Lung (tissue), 12 donors: ENCODE data around the gene LETMD1. TPM values are rescaled to one million over a fixed set of nuclear protein-coding genes. Genes with fewer than 3 reads are reported as not detected.

Source experiments
- ATAC-seq: fragments of 200-7000 bp; cut with Tn5 transposase; one replicate; pipeline ENCODE4 v1.9.1; 2020; ENCODE audit warnings: moderate number of reproducible peaks; ENCODE audit not compliant: insufficient read depth, low FRiP score
- DNase-seq, 3 donors: peaks; one replicate each; pipeline ENCODE4 v3.0.0-alpha.2; 2013 to 2017
- H3K27ac ChIP-seq, 2 donors: one replicate each; pipeline ENCODE4 v1.5.1; 2013; ENCODE audit warnings: mild to moderate bottlenecking in 2 of 2, moderate library complexity in 2 of 2, control low read depth in 1 of 2, inconsistent platforms in 1 of 2, low read depth in 1 of 2, low read length in 1 of 2
- H3K27me3 ChIP-seq, 3 donors: one replicate each; pipeline ENCODE4 v1.5.1; 2013; ENCODE audit warnings: low read length in 2 of 3; ENCODE audit not compliant: control insufficient read depth in 3 of 3, insufficient read depth in 3 of 3
- H3K36me3 ChIP-seq, 4 donors: one replicate each; pipeline ENCODE4 v1.5.1; 2013; ENCODE audit warnings: low read length in 4 of 4, mild to moderate bottlenecking in 1 of 4, moderate library complexity in 1 of 4; ENCODE audit not compliant: control insufficient read depth in 4 of 4, insufficient read depth in 4 of 4
- H3K4me1 ChIP-seq, 5 donors: one replicate each; pipeline ENCODE4 v1.5.1; 2013; ENCODE audit warnings: low read length in 5 of 5, mild to moderate bottlenecking in 2 of 5, moderate library complexity in 1 of 5; ENCODE audit not compliant: control insufficient read depth in 5 of 5, insufficient read depth in 5 of 5
- H3K4me3 ChIP-seq: one replicate; pipeline ENCODE4 v1.5.1; 2013; ENCODE audit warnings: mild to moderate bottlenecking, control low read depth, moderate library complexity
- H3K9ac ChIP-seq, 2 donors: one replicate each; pipeline ENCODE4 v1.5.1; 2013; ENCODE audit warnings: low read length in 2 of 2, control low read depth in 1 of 2; ENCODE audit not compliant: insufficient read depth in 1 of 2
- H3K9me3 ChIP-seq, 4 donors: one replicate each; pipeline ENCODE4 v1.5.1; 2013; ENCODE audit warnings: low read length in 3 of 4, mild to moderate bottlenecking in 1 of 4, moderate library complexity in 1 of 4; ENCODE audit not compliant: control insufficient read depth in 4 of 4, insufficient read depth in 3 of 4
- CTCF ChIP-seq: IDR thresholded peaks from 2 replicates; pipeline ENCODE4 v1.5.1; 2012; ENCODE audit warnings: mild to moderate bottlenecking; ENCODE audit errors: control extremely low read depth, extremely low read depth
- WGBS, 2 donors: extraction: QIAGEN DNeasy Blood & Tissue Kit; methylation state at CpG; one replicate each; pipeline ENCODE4 v1.1.7; 2013; 5-methylcytosine and 5-hydroxymethylcytosine counted together
- polyA plus RNA-seq, 2 donors: library from polyadenylated mRNA; stranded (reverse); fragments of 200-250 nt; gene quantifications; one replicate each; pipeline ENCODE4 v1.2.1, GENCODE V29; 2013
- total RNA-seq, 2 donors: library from RNA; depleted of rRNA in 1 of 2; stranded (reverse); fragments of >200 nt in 1 of 2; gene quantifications; one replicate each; pipeline ENCODE4 v1.2.1, GENCODE V29; 2014 to 2021
- donor health status: control.
- donor health status: control.
- donor health status: Bipolar disorder and iron deficiency.
- donor health status: healthy.
- donor health status: DM: yes; HTN: yes; CAD: no.

Gene LETMD1
- total and polyA plus RNA-seq, 4 donors: 29.9 to 81.6 (median 48.6) TPM

- H3K27me3 ChIP-seq: no peaks in the 10 kb centered on the region
- H3K4me1 ChIP-seq: peaks cover 0 to 19% (median 3%) of the 10 kb centered on the region in 5 donors
- no peak for TF ChIP-seq CTCF
- H3K36me3 ChIP-seq: peaks cover 0 to 15% (median 10%) of the 10 kb centered on the region in 4 donors
- no peaks in the 10 kb centered on the region for H3K9me3 ChIP-seq
- no peak overlapping the region for H3K4me3 ChIP-seq
- ATAC-seq: no peak
- 92 to 100% methylated on average over 1 of the region's 1 CpG for WGBS, 2 donors
- DNase-seq: no peak
- H3K27ac ChIP-seq: peak overlapping the region in 1 of 2 donors; percentile 53
- H3K9ac ChIP-seq: no peak overlapping the region
Measured at GRCh38 chr12:51008329-51009055, 39.6 kb upstream of the LETMD1 start.

- no peaks in the 10 kb centered on the region for H3K9me3 ChIP-seq
- peaks cover 0 to 19% (median 3%) of the 10 kb centered on the region in 5 donors for H3K4me1 ChIP-seq
- H3K27me3 ChIP-seq: no peaks in the 10 kb centered on the region
- TF ChIP-seq CTCF: no peak
- no peak overlapping the region for H3K9ac ChIP-seq
- H3K27ac ChIP-seq: peak overlapping the region in 1 of 2 donors; percentile 53
- 29 to 48% methylated on average over 8 of the region's 8 CpGs for WGBS, 2 donors
- DNase-seq (peak in 1 of 3 donors; percentile 28), ATAC-seq (no peak)
- no peak overlapping the region for H3K4me3 ChIP-seq
- peaks cover 0 to 15% (median 10%) of the 10 kb centered on the region in 4 donors for H3K36me3 ChIP-seq
Measured at GRCh38 chr12:51009056-51009440, 39.1 kb upstream of the LETMD1 start.

- 64 to 83% methylated on average over 4 of the region's 4 CpGs for WGBS, 2 donors
- Histone ChIP-seq H3K36me3 (peaks cover 0 to 3% (median 3%) of the 10 kb centered on the region in 4 donors), H3K9ac (no peak overlapping the region), H3K9me3 (no peaks in the 10 kb centered on the region), H3K27ac (no peak overlapping the region), H3K4me1 (peaks cover 0 to 10% (median 3%) of the 10 kb centered on the region in 5 donors), H3K4me3 (no peak overlapping the region), H3K27me3 (no peaks in the 10 kb centered on the region)
- no peak for TF ChIP-seq CTCF
- ATAC-seq (no peak), DNase-seq (no peak)
Measured at GRCh38 chr12:51011955-51012354, 36.2 kb upstream of the LETMD1 start.
